Activated B cell treated with CpG ODN at 0.5 μM for 24 hours (primary cell): ENCODE data around the gene FAHD1. TPM values are rescaled to one million over a fixed set of nuclear protein-coding genes. Genes with fewer than 3 reads are reported as not detected.
A peak's percentile ranks its signal among the peaks of the same experiment; 100 is the strongest.

Source experiments
- ATAC-seq: fragments of 200-7000 bp; cut with Tn5 transposase; one replicate; pipeline ENCODE4 v1.10.0; 2021; ENCODE audit warnings: low read depth, mild to moderate bottlenecking, moderate library complexity
- CTCF ChIA-PET: fragments of 350-600 bp; sonication (Branson Sonifier 250); formaldehyde crosslinking; loops from one replicate; lab custom pipeline; 2021; ENCODE audit warnings: antibody characterized with exemption; lab: Charles Lee
- POLR2A ChIA-PET: fragments of 350-600 bp; sonication (Branson Sonifier 250); formaldehyde crosslinking; loops from one replicate; lab custom pipeline; 2021; ENCODE audit warnings: antibody characterized with exemption; lab: Charles Lee
- DNase-seq: peaks from one replicate; pipeline ENCODE4 v3.0.0; 2022
- H3K27ac Mint-ChIP-seq: one replicate; pipeline ENCODE4 v1.8.0; 2020; ENCODE audit warnings: mixed read lengths
- H3K27me3 Mint-ChIP-seq: one replicate; pipeline ENCODE4 v1.8.0; 2021; ENCODE audit warnings: mixed read lengths
- H3K36me3 Mint-ChIP-seq: one replicate; pipeline ENCODE4 v1.8.0; 2021; ENCODE audit warnings: low read depth, mixed read lengths
- H3K4me1 Mint-ChIP-seq: one replicate; pipeline ENCODE4 v1.8.0; 2021; ENCODE audit warnings: mixed read lengths
- H3K4me3 Mint-ChIP-seq: one replicate; pipeline ENCODE4 v1.8.0; 2020; ENCODE audit warnings: mild to moderate bottlenecking, mixed read lengths
- H3K9me3 Mint-ChIP-seq: one replicate; pipeline ENCODE4 v1.8.0; 2020; ENCODE audit warnings: mixed read lengths
- intact Hi-C: fragments of 100-400 bp; cut with micrococcal nuclease; formaldehyde crosslinking; loops from one replicate; pipeline ENCODE4 v1.15.1; 2024
- total RNA-seq: library from RNA; stranded (reverse); gene quantifications from 2 replicates; pipeline ENCODE4 v1.2.3, GENCODE V29; 2022
- TF ChIP-seq, protein P1 (sequence below): fragments of 200-600 bp; IDR thresholded peaks from one replicate; pipeline ENCODE4 v1.8.0; 2022; ENCODE audit warnings: antibody characterized with exemption, mild to moderate bottlenecking

Gene FAHD1
- total RNA-seq, 1 donor from 2014 or later = 10.2 TPM

DNA sequence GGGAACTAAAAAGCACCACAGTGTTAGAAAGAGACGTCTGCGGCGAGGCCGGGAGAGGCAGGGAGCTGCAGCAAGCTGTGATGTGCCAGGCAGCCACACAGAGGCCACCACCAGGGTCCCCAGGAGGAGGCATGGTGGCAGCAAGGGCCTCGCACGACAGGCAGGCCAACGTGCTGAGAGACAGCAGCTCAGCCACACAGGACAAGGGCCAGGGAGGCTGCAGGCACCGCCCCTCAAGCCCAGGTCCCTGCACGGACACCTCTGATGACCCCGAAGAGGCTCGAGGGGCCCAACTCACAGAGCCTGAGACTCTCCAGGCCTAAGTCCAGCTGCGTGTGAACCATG is 6.1 kb upstream of the FAHD1 start:
- peaks cover 26% of the 10 kb centered on the region for H3K36me3 Mint-ChIP-seq
- ChIA-PET CTCF (no interaction called here), POLR2A (interaction anchor here (0.6 kb wide), 1 partner anchor 90 kb away, joined by 12 read pairs; no protein-coding TSS in a partner anchor)
- H3K4me3 Mint-ChIP-seq = no peak overlapping the region
- TF ChIP-seq, protein P1, sequence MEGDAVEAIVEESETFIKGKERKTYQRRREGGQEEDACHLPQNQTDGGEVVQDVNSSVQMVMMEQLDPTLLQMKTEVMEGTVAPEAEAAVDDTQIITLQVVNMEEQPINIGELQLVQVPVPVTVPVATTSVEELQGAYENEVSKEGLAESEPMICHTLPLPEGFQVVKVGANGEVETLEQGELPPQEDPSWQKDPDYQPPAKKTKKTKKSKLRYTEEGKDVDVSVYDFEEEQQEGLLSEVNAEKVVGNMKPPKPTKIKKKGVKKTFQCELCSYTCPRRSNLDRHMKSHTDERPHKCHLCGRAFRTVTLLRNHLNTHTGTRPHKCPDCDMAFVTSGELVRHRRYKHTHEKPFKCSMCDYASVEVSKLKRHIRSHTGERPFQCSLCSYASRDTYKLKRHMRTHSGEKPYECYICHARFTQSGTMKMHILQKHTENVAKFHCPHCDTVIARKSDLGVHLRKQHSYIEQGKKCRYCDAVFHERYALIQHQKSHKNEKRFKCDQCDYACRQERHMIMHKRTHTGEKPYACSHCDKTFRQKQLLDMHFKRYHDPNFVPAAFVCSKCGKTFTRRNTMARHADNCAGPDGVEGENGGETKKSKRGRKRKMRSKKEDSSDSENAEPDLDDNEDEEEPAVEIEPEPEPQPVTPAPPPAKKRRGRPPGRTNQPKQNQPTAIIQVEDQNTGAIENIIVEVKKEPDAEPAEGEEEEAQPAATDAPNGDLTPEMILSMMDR = no peak
- no peak for ATAC-seq
- H3K27ac Mint-ChIP-seq = no peak overlapping the region
- H3K4me1 Mint-ChIP-seq = peaks cover 15% of the 10 kb centered on the region
- H3K9me3 Mint-ChIP-seq = no peaks in the 10 kb centered on the region
- no peak for DNase-seq
- H3K27me3 Mint-ChIP-seq = no peaks in the 10 kb centered on the region
- intact Hi-C loops = no loop called here

DNA sequence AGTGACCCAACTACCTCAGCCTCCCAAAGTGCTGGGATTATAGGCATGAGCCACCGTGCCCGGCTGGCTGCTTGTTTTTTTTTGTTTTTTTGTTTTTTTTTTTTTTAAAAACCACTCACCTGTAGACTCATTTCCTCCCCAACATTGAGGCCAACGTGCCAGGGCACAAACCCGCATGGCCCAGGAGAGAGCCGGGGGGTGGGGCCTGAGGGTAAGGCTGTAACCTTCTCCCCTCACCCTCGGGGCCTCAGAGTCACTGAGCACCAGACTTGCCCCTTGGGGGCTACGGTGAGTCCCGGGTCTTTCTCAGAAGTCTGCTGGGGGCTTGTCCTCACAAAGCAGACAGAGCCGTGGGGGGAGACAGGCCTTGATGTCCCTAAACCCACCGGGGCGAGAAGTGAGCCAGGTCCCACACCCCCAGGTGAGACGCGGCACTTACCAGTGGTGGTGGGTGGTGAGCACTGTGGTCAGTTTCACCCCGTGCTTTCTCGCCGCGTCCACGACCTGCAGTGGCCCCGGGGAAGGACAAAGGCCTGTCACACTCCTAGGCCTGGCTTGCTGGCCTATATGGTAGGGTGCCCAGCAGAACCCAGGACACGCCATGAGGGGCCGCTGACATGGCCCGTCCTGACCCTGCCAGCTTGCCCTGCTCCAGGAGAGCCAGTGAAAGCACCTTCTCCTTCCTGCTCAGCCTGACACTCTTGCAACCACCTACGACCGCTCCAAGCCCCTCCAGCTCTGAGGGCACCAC is 5.0 kb upstream of the FAHD1 start:
- intact Hi-C loops = no loop called here
- Mint-ChIP-seq H3K9me3 (no peaks in the 10 kb centered on the region), H3K4me3 (no peak overlapping the region), H3K27me3 (no peaks in the 10 kb centered on the region), H3K36me3 (peaks cover 20% of the 10 kb centered on the region), H3K27ac (no peak overlapping the region), H3K4me1 (peaks cover 16% of the 10 kb centered on the region)
- ATAC-seq (no peak), DNase-seq (no peak)
- TF ChIP-seq, protein P1 = no peak
- CTCF ChIA-PET = no interaction called here
- POLR2A ChIA-PET = no interaction called here

DNA sequence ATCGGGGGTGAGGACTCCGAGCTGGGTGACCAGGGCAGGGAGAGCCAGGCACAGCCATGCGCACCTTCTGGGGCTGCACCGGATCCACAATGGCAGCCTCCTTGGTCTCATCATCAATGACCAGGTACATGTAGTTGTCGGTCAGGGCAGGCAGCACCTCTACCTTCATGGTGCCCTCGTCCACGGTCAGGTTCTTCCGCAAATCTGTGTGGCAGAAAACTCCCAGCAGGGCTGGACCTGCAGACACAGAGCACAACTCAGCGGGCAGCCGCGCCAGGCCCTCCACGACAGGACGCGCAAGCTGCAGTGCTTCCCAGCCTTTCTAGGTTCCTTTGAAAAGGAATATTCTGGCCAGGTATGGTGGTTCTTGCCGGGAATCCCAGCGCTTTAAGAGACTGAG is 4.2 kb upstream of the FAHD1 start:
- peaks cover 24% of the 10 kb centered on the region for H3K4me1 Mint-ChIP-seq
- ChIA-PET CTCF (no interaction called here), POLR2A (no interaction called here)
- no peaks in the 10 kb centered on the region for H3K27me3 Mint-ChIP-seq
- peaks cover 21% of the 10 kb centered on the region for H3K36me3 Mint-ChIP-seq
- ATAC-seq (no peak), DNase-seq (no peak)
- H3K9me3 Mint-ChIP-seq = no peaks in the 10 kb centered on the region
- TF ChIP-seq, protein P1 = no peak
- intact Hi-C loops = no loop called here
- no peak overlapping the region for H3K4me3 Mint-ChIP-seq
- H3K27ac Mint-ChIP-seq = no peak overlapping the region

DNA sequence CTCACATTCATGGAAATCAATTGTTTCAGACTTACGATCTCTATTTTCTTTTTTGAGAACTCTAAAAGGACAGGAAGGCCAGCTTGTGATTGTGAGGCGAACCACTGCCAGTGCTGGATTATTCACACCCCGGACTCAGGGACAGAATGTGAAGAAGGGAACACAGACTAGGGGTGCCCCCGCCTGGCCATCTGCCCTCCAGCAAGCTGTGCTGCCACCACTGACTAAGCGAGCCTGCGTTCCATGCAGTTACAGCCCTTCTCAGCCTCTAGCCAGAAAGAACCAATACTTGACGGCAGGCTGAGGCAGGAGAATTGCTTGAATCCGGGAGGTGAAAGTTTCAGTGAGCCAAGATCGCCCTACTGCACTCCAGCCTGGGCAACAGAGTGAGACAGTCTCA is 3.2 kb upstream of the FAHD1 start:
- ATAC-seq = no peak
- H3K4me3 Mint-ChIP-seq = no peak overlapping the region
- TF ChIP-seq, protein P1 = no peak
- H3K36me3 Mint-ChIP-seq = peaks cover 21% of the 10 kb centered on the region
- DNase-seq = no peak
- H3K27me3 Mint-ChIP-seq = no peaks in the 10 kb centered on the region
- H3K9me3 Mint-ChIP-seq = no peaks in the 10 kb centered on the region
- POLR2A ChIA-PET = interaction anchor here (0.6 kb wide), 1 partner anchor 19 kb away, joined by 5 read pairs; no protein-coding TSS in a partner anchor
- peaks cover 31% of the 10 kb centered on the region for H3K4me1 Mint-ChIP-seq
- intact Hi-C loops = no loop called here
- H3K27ac Mint-ChIP-seq = no peak overlapping the region
- CTCF ChIA-PET = no interaction called here

DNA sequence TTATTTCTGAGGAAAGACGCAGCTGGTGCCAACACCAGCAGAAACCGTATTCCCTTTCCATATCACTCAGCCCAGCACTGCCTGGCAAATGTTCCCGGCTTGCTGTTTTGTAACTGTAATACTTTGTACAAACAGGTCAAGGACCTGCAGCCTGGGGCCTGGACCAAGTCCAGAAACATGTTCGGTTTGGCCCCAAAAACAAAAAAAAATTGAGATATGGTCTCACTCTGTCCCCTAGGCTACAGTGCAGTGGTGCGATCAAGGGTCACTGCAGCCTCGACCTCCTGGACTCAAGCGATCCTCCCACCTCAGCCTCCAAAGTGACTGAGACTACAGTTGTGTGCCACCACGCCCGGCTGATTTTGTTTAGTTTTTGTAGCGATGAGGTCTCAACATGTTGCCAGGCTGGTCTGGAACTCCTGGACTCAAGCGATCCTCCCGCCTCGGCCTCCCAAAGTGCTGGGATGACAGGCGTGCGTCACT is 1.6 kb upstream of the FAHD1 start:
- ChIA-PET POLR2A (interaction anchor here (0.5 to 0.6 kb wide), 2 partner anchors 54 to 533 kb away, joined by 3 read pairs; partner anchors contain the start of gene NME3), CTCF (interaction anchor here (1.6 kb wide), 1 partner anchor 42 kb away, joined by 3 read pairs; the partner anchor contains the start of gene NUBP2)
- ATAC-seq (no peak), DNase-seq (no peak)
- TF ChIP-seq, protein P1 = no peak
- peaks cover 16% of the 10 kb centered on the region for H3K36me3 Mint-ChIP-seq
- no peaks in the 10 kb centered on the region for H3K27me3 Mint-ChIP-seq
- no peaks in the 10 kb centered on the region for H3K9me3 Mint-ChIP-seq
- H3K4me1 Mint-ChIP-seq = peaks cover 39% of the 10 kb centered on the region
- peak overlapping the region; percentile 65 for H3K27ac Mint-ChIP-seq
- peak overlapping the region; percentile 76 for H3K4me3 Mint-ChIP-seq
- intact Hi-C loops = no loop called here
